CD14-positive monocyte (primary cell): ENCODE data around the gene MRPS27. TPM values are rescaled to one million over a fixed set of nuclear protein-coding genes. Genes with fewer than 3 reads are reported as not detected.

Experiments
- DNase-seq, 3 donors: peaks; one replicate each; pipeline ENCODE4 v3.0.0-alpha.2; 2011 to 2022
- H2AFZ ChIP-seq: 2 replicates; pipeline ENCODE4 v1.6.0; 2012; ENCODE audit warnings: mild to moderate bottlenecking, low read depth, low read length, inconsistent platforms; ENCODE audit not compliant: insufficient read depth, poor library complexity, severe bottlenecking
- H3K27ac ChIP-seq, 2 donors: 1 replicate in 1 of 2; 2 replicates in 1 of 2; pipeline ENCODE4 v1.5.1; 2012 to 2013; ENCODE audit warnings: low read length in 2 of 2, control low read depth in 1 of 2, inconsistent platforms in 1 of 2, low read depth in 1 of 2, mild to moderate bottlenecking in 1 of 2
- H3K27me3 ChIP-seq, 2 donors: one replicate each; pipeline versions ENCODE4 v1.6.0 to v1.6.1; 2011 to 2013; ENCODE audit warnings: low read length in 2 of 2; ENCODE audit not compliant: control insufficient read depth in 2 of 2, insufficient read depth in 2 of 2
- H3K36me3 ChIP-seq, 2 donors: replicated peaks in 1 of 2; 1 replicate in 1 of 2; 2 replicates in 1 of 2; pipeline versions ENCODE4 v1.5.1 to v1.6.1; 2012 to 2013; ENCODE audit warnings: low read length in 2 of 2, control low read depth in 1 of 2, inconsistent platforms in 1 of 2, mild to moderate bottlenecking in 1 of 2; ENCODE audit not compliant: insufficient read depth in 2 of 2, control insufficient read depth in 1 of 2
- H3K4me1 ChIP-seq, 2 donors: 1 replicate in 1 of 2; 2 replicates in 1 of 2; pipeline versions ENCODE4 v1.5.1 to v1.6.1; 2012 to 2013; ENCODE audit warnings: low read length in 2 of 2, control low read depth in 1 of 2, inconsistent platforms in 1 of 2, mild to moderate bottlenecking in 1 of 2, moderate library complexity in 1 of 2; ENCODE audit not compliant: insufficient read depth in 2 of 2, control insufficient read depth in 1 of 2
- H3K4me2 ChIP-seq: replicated peaks from 2 replicates; pipeline ENCODE3; 2012; ENCODE audit warnings: low read length, moderate library complexity, mild to moderate bottlenecking; ENCODE audit not compliant: poor library complexity, severe bottlenecking; ENCODE audit errors: extremely low read depth
- H3K4me3 ChIP-seq, 3 experiments: fragments of 200-600 bp in 1 of 3; sonication (generic) in 1 of 3; replicated peaks in 1 of 3; 1 replicate in 2 of 3; 2 replicates in 1 of 3; pipeline ENCODE4 v1.5.1; 2011 to 2013; ENCODE audit warnings: low read length in 3 of 3, mild to moderate bottlenecking in 3 of 3, control low read depth in 2 of 3, low read depth in 2 of 3, inconsistent platforms in 1 of 3, moderate library complexity in 1 of 3
- H3K79me2 ChIP-seq: 2 replicates; pipeline ENCODE4 v1.6.0; 2012; ENCODE audit warnings: mild to moderate bottlenecking, control low read depth, inconsistent platforms, low read length, moderate library complexity; ENCODE audit not compliant: insufficient read depth
- H3K9ac ChIP-seq: 2 replicates; pipeline ENCODE4 v1.6.0; 2017; ENCODE audit warnings: low read length, mild to moderate bottlenecking; ENCODE audit not compliant: insufficient read depth, poor library complexity, severe bottlenecking
- H3K9me3 ChIP-seq, 2 donors: replicated peaks in 1 of 2; 1 replicate in 1 of 2; 2 replicates in 1 of 2; pipeline versions ENCODE4 v1.5.1 to v1.6.1; 2012 to 2013; ENCODE audit warnings: low read length in 2 of 2, control low read depth in 1 of 2; ENCODE audit not compliant: control insufficient read depth in 1 of 2, insufficient read depth in 1 of 2
- H4K20me1 ChIP-seq: 2 replicates; pipeline ENCODE4 v1.6.0; 2012; ENCODE audit warnings: mild to moderate bottlenecking, low read length, control low read depth, moderate library complexity; ENCODE audit not compliant: insufficient read depth
- H3K27ac Mint-ChIP-seq, 7 donors: one replicate each; pipeline ENCODE4 v1.8.0; 2020; ENCODE audit warnings: mild to moderate bottlenecking in 7 of 7, mixed read lengths in 7 of 7, moderate library complexity in 6 of 7, inconsistent platforms in 2 of 7
- H3K27me3 Mint-ChIP-seq, 3 donors: one replicate each; pipeline ENCODE4 v1.8.0; 2021 to 2022; ENCODE audit warnings: low read depth in 3 of 3, mild to moderate bottlenecking in 3 of 3, mixed read lengths in 3 of 3, moderate library complexity in 3 of 3, inconsistent platforms in 1 of 3
- H3K36me3 Mint-ChIP-seq, 2 donors: one replicate each; pipeline ENCODE4 v1.8.0; 2020; ENCODE audit warnings: mixed read lengths in 2 of 2, inconsistent platforms in 1 of 2, mild to moderate bottlenecking in 1 of 2
- H3K4me1 Mint-ChIP-seq: one replicate; pipeline ENCODE4 v1.8.0; 2020; ENCODE audit warnings: mild to moderate bottlenecking, mixed read lengths
- H3K4me3 Mint-ChIP-seq, 2 donors: one replicate each; pipeline ENCODE4 v1.8.0; 2020; ENCODE audit warnings: mild to moderate bottlenecking in 2 of 2, mixed read lengths in 2 of 2, moderate library complexity in 1 of 2
- H3K9me3 Mint-ChIP-seq, 7 donors: one replicate each; pipeline ENCODE4 v1.8.0; 2020 to 2022; ENCODE audit warnings: mixed read lengths in 7 of 7, mild to moderate bottlenecking in 6 of 7, moderate library complexity in 6 of 7, inconsistent platforms in 2 of 7
- WGBS: methylation state at CpG from one replicate; pipeline ENCODE4 v1.1.5; 2013; ENCODE audit warnings: missing lambda C conversion rate; ENCODE audit not compliant: insufficient coverage; 5-methylcytosine and 5-hydroxymethylcytosine counted together
- intact Hi-C, 2 donors: fragments of 100-400 bp; cut with micrococcal nuclease; formaldehyde crosslinking; loops; one replicate each; pipeline versions ENCODE4 v1.15.0 to v1.15.1; 2023
- polyA plus RNA-seq, 3 donors: library from polyadenylated mRNA; depleted of rRNA in 1 of 3; unstranded in 2 of 3; stranded (reverse) in 1 of 3; fragments of 300-500 nt in 2 of 3; fragments of >200 nt in 1 of 3; fragmentation: Illumina TruSeq in 2 of 3; gene quantifications; 1 replicate in 2 of 3; 2 replicates in 1 of 3; pipeline ENCODE4 v1.2.3, GENCODE V29; 2012 to 2021
- TF ChIP-seq, protein P1 (sequence below): fragments of 200-600 bp; IDR thresholded peaks from one replicate; pipeline ENCODE4 v1.8.0; 2022; ENCODE audit warnings: antibody characterized with exemption, mild to moderate bottlenecking

The MRPS27 gene
- polyA plus RNA-seq, 3 donors = 13.3 to 19.2 (median 15.3) TPM

DNA sequence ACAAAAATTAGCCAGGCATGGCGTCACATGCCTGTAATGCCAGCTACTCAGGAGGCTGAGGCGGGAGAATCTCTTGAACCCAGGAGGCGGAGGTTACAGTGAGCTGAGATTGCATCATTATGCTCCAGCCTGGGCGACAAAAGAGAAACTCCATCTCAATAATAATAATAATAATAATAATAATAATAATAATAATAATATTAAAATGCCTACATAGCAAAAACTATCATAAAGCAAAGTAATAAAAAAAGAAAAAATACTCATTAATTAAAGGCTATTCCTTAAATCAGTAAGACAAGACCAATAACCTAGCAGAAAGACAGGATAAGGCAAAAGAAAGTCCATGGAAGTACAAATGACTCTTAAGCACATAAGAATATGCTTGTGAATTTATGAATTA lies 50.0 kb downstream of the MRPS27 start:
- Mint-ChIP-seq H3K4me3 (no peak overlapping the region), H3K27me3 (no peaks in the 10 kb centered on the region), H3K9me3 (peaks cover 0 to 3% (median 0%) of the 10 kb centered on the region in 7 donors), H3K36me3 (peaks cover 11 to 16% of the 10 kb centered on the region in 2 donors), H3K27ac (no peak overlapping the region), H3K4me1 (no peaks in the 10 kb centered on the region)
- Histone ChIP-seq H3K4me2 (no peak overlapping the region), H3K4me1 (no peaks in the 10 kb centered on the region), H3K27me3 (no peaks in the 10 kb centered on the region), H4K20me1 (no peaks in the 10 kb centered on the region), H3K27ac (no peak overlapping the region), H3K79me2 (no peaks in the 10 kb centered on the region), H3K36me3 (no peaks in the 10 kb centered on the region), H3K9me3 (no peaks in the 10 kb centered on the region), H3K9ac (no peak overlapping the region), H3K4me3 (no peak overlapping the region), H2AFZ (no peak overlapping the region)
- intact Hi-C loops = no loop called here
- WGBS = no CpG with 5 or more reads among the region's 4 CpGs
- TF ChIP-seq, protein P1, sequence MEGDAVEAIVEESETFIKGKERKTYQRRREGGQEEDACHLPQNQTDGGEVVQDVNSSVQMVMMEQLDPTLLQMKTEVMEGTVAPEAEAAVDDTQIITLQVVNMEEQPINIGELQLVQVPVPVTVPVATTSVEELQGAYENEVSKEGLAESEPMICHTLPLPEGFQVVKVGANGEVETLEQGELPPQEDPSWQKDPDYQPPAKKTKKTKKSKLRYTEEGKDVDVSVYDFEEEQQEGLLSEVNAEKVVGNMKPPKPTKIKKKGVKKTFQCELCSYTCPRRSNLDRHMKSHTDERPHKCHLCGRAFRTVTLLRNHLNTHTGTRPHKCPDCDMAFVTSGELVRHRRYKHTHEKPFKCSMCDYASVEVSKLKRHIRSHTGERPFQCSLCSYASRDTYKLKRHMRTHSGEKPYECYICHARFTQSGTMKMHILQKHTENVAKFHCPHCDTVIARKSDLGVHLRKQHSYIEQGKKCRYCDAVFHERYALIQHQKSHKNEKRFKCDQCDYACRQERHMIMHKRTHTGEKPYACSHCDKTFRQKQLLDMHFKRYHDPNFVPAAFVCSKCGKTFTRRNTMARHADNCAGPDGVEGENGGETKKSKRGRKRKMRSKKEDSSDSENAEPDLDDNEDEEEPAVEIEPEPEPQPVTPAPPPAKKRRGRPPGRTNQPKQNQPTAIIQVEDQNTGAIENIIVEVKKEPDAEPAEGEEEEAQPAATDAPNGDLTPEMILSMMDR = no peak
- no peak for DNase-seq

DNA sequence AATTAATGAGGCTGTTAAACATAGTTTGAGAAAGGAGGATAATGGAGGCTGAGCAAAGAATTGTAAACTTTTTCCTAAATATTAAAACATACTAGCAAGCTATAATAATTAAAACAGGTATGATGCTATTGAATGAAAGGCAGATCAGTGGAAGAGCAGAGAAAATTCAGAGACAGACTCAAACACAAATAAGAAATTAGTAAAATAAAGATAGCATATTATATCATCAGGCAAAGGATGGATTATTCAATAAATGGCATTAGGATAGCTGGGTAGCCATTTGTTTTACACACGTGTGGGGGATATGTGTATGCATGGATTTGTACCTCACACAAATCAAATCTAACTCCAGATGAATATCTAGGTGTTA lies 50.6 kb downstream of the MRPS27 start:
- H3K4me3 Mint-ChIP-seq = no peak overlapping the region
- TF ChIP-seq, protein P1 = peak; percentile 38
- Histone ChIP-seq H3K79me2 (no peaks in the 10 kb centered on the region), H3K4me1 (no peaks in the 10 kb centered on the region), H4K20me1 (no peaks in the 10 kb centered on the region), H3K27ac (no peak overlapping the region), H3K36me3 (no peaks in the 10 kb centered on the region), H2AFZ (no peak overlapping the region), H3K9ac (no peak overlapping the region), H3K4me3 (no peak overlapping the region), H3K4me2 (no peak overlapping the region), H3K9me3 (no peaks in the 10 kb centered on the region), H3K27me3 (no peaks in the 10 kb centered on the region)
- H3K4me1 Mint-ChIP-seq = no peaks in the 10 kb centered on the region
- H3K27ac Mint-ChIP-seq = no peak overlapping the region
- no peak for DNase-seq
- H3K9me3 Mint-ChIP-seq = peaks cover 0 to 3% (median 0%) of the 10 kb centered on the region in 7 donors
- peaks cover 12 to 14% of the 10 kb centered on the region in 2 donors for H3K36me3 Mint-ChIP-seq
- WGBS = no CpG with 5 or more reads among the region's 1 CpG
- intact Hi-C loops = no loop called here
- H3K27me3 Mint-ChIP-seq = no peaks in the 10 kb centered on the region
